8988T (cell line): Measurements from ENCODE around the gene TEX9.
A peak's percentile ranks its signal among the peaks of the same experiment; 100 is the strongest.

ENCODE experiments used
- DNase-seq: peaks from one replicate; pipeline ENCODE4 v3.0.0; 2011

TEX9 gene

DNA sequence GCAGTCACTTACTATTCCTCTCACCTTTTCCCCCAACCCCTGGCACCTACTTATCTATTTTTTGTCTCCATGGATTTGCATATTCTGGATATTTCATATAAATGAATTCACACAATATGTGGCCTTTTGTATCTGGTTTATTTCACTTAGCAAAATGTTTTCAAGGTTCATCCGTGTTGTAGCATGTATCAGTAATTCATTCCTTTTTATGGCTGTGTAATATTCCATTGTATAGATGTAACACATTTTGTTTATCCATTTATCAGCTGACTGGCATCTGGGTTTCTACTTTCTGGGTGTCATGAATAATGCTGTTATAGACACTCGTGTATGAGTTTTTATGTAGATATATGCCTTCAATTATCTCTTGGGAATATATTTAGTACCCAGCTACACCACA, 93.9 kb downstream of the TEX9 start:
- DNase-seq, result no peak

DNA sequence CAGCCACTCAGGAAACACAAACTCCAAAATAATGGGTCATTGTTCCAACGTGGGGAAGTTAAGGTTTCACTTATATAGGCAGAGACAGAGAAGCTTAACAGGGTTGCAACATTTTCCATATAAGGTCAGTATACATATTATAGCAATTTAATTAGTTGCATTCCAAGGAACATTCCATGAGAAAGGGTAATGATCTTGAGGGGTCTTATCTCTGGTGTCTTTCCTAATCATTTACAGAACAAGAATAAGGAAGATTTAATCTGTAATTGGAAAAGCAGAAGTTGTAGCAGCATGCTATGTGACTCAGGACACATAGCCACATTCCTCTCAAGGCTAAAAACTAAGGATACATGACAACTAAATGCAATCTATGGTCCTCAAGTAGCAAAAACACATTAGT, 94.8 kb downstream of the TEX9 start:
- DNase-seq, result no peak

DNA sequence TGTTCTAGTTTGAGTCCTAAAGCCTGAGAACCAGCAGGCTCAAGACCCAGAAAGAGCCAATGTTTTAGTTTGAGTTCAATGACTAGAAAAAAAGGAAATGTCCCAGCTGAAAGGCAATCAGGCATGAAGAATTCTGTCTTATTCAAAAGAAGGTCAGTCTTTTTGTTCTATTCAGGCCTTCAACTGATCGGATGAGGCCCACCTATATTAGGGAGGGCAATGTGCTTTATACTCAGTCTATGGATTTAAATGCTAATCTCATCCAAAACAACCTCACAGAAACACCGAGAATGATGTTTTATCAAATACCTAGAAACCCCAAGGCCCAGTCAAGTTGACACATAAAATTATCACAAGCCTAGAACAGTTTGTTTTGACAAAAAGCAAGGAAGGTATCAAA, 95.7 kb downstream of the TEX9 start:
- DNase-seq, result no peak

DNA sequence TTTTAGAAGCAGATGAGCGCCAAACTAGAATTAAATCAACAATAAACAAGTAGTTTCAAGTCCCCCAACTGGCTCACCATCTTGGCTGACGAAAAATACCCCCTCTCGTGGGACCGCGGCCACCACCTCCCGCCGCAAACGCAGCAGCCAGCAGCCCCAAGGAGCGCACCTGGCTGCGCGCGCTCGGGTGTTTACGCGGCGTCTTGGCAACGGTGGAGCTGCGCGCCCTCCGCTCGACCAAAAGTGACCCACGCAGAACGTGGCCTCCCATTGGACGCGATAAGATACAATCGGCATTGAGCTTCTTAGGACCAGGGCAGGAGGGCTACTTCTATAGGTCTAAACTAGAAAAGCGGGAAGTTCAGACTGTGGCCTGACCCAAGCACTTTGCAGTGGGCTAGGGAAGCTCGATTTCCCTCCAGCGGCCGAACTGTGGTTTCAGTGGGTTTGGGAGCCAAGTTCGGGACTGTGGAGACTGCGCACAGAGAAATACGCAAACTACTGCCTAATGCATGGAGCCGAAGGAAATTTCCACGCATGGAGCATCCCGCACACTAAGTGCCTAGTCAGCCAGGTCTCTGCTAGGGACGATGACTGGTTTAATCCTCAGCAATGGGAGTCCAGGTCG, 99.8 kb downstream of the TEX9 start, which contains the start of gene MNS1:
Gene MNS1, minus strand, starts transcription at position 245 of the 628 bp plus-strand sequence. Its CDS starts 165 bp downstream, at position 80.
- peak; percentile 51 for DNase-seq

DNA sequence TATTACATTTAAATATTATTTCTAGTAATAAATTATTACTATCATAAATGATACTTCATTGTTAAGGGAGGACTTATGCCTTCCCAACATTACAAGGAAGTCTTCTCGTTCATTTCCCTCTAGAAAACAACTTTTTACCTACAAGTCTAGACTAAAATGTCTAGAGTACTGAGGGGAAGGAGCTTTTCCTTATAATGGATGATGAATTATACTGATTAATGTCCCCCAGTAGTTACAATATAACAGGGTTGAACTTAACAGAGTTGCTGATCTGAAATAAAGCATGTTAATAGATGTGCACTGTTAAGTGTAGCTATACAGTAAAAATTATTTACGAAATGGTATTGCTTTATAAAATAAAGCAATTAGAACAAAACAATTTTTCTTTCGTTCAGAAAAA, 102.4 kb downstream of the TEX9 start:
- DNase-seq, result no peak

DNA sequence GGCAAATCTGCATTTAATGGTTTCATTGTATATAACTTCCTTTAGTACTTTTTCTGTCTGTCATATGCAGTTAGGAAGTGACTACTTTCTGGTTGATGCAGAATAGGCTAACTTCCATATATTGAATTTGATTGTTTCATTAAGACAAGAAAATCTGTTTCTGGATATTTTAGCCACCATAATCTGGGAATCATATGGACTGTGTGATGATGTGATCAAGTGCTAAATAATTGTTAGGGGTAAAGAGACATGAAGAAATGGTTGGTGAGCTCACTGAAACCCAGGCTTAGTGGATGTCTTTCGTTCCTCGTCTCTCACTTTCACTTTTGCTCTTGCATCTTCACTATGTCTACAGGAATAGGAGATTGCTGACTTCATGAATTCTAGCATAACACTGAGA, 103.2 kb downstream of the TEX9 start:
- no peak for DNase-seq

DNA sequence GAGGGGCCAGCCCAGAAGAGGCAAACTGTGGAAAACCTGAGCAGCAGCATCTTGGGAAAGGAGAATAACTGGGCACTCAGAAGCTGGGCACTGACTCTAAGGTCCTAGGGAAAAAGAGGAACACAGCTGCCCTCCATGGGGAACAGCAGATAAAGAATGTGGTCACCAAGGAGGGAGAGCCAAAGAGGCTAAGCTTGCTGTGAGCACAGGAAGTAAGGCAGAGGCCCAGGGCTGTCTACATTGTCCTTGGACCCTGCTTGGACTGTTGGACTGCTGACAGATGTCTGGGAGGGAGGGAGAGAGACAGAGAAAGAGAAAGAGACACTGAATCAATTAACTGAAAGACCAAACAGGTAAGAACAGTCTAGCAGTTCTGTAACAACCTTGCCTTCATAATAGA, 104.3 kb downstream of the TEX9 start:
- no peak for DNase-seq

DNA sequence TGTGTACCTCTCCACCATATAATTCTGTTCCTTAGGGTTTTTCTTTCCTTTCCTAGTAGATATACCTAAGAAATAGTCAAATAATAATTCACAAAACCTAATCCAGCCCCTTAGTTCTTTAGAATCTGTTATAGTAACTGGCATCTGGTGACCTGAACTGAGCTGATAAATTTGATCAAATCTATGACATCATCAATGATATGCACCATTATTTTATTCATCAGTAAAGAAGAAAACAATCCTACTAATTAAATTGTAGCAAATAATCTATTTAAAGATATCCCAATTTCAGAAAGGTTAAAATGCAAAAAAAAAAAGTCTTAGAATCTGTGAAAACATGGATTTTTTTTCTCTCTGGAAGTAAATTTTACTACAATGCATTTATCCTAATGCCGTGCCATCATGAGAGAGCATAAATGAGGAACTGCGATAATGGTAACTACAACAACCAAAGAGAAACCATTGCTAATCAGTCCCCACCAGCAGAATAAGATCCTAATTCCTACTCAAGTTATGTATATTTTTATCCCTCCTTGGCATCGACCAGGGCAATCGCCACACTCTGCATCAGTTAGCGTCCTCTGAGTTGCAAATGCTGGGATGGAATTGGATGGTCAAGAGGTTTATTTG, 106.3 kb downstream of the TEX9 start:
- DNase-seq, result no peak

DNA sequence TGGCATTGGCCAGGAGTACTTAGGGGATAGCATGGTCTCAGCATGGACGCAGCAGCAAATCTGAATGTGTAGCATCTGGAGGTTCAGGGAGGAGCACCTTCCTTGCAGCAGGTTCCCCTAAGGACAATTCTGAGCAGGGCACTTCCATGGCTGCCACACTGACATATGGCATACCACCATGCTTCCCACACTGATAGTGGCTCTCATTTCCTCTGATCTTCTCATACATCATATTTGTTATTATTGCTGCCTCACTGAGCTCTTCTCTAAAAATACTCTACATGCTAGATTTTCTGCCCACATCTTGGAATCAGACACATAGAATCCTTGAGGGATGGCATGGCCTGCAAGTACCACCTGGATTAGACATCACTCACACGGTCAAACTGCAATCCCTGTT, 107.1 kb downstream of the TEX9 start:
- no peak for DNase-seq

DNA sequence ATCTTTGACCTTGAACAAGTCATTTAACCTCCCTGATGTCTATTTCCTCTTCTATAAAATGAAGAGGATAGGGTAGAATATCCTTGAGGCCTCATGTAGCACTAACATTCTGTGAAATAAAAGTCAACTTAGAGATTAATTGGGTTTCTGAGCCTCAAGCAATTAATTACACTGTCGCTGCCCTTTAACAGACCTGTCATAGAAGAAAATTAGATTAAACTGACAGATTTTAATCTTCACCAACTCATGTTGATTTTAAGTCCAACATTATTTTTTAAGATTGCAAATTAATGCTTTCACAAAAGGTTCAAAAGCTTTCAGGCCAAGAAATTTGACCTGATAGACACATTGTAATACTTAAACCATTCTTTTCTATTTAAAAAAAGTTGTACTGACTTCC, 107.8 kb downstream of the TEX9 start:
- no peak for DNase-seq

DNA sequence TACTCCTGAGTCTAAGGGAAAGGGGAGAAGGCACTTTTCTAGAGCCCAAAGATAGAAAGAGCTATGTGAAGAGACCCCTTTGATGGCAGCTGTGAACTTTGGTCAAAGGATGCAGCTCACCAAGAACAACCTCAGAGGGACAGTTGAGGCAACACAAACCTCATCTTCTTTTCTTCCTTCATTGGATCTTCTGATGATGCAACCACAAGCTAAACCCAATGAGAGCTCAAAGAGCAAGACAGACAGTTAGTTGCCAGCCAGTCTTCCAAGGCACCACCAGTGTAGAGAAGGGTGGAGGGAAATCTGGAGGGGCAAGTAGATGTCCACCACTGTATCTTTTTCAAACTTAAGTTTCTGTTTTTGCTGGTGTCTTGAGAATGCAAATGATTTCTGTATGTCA, 110.1 kb downstream of the TEX9 start:
- DNase-seq, result no peak
